Measurements from ENCODE around the gene S100A7A.

The S100A7A gene

GRCh38 chr1:153470707-153471106 is 54.4 kb downstream of the S100A7A start:
- Histone ChIP-seq H3K27me3 (ENCODE audit: insufficient read depth, poor library complexity, severe bottlenecking) (no peaks in the 10 kb centered on the region), H3K4me3 (ENCODE audit: severe bottlenecking) (no peak overlapping the region), H3K36me3 (ENCODE audit: low read depth) (no peaks in the 10 kb centered on the region), H3K9me3 (ENCODE audit: severe bottlenecking) (no peaks in the 10 kb centered on the region), H3K4me1 (ENCODE audit: insufficient read depth, poor library complexity, severe bottlenecking) (no peaks in the 10 kb centered on the region), H3K27ac (ENCODE audit: poor library complexity, severe bottlenecking) (no peak overlapping the region)
- no peak for TF ChIP-seq CTCF (IDR thresholded peaks at IDR 0.05; ENCODE audit: poor library complexity, severe bottlenecking)
- ATAC-seq (ENCODE audit: low read depth) (no peak), DNase-seq (ENCODE audit: low spot score) (no peak)
